Measurements from ENCODE around the gene KCNS3. TPM values are rescaled to one million over a fixed set of nuclear protein-coding genes. Genes with fewer than 3 reads are reported as not detected.

Gene KCNS3
- total RNA-seq, 1 experiment from 2014 or later: 1.7 TPM

DNA sequence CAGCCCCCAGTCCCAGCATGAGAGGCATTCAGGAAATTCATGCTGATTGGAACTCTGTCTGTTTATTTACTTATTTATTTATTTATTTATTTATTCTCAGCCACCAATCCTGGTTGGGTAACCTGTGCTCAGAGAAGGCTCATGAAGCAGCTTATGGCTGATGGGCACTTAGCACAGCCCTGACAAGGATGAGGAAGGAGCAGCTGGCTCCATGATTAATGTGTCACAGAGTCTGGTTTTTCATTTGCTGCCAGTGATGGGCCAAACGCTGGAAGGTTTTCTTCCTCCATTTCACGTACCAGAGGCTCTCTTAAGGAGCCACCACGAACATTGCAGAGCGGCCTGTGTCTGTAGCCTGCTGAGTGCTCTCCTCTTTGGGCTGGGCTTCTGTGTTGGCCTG is 28.3 kb upstream of the KCNS3 start:
- in situ Hi-C loops (cut with HindIII; ENCODE audit: low pct_unique_long_range_greater_than_20kb, low sequenced_read_pairs): no loop called here
- H3K9me3 ChIP-seq (ENCODE audit: control insufficient read depth, insufficient read depth, low read depth, low read length): no peaks in the 10 kb centered on the region
- peaks cover 3% of the 10 kb centered on the region; the same call in 1 of the 2 replicates for H3K27me3 ChIP-seq (ENCODE audit: control insufficient read depth, insufficient read depth, low read length)
- ATAC-seq: no peak
- no peaks in the 10 kb centered on the region for H3K36me3 ChIP-seq (ENCODE audit: control insufficient read depth, insufficient read depth, low read length)
- no peaks in the 10 kb centered on the region; the same call in 1 of the 2 replicates for H3K4me1 ChIP-seq (ENCODE audit: control insufficient read depth, insufficient read depth, low read length)
- BruUV-seq (replicated peaks): no TSS peak
- DNase-seq (ENCODE audit: low read depth, low spot score): no peak
- TF ChIP-seq POLR2AphosphoS5 (IDR thresholded peaks at IDR 0.05; ENCODE audit: low read depth, low read length): no peak
- no peak for TF ChIP-seq TCF7L2 (IDR thresholded peaks at IDR 0.05; ENCODE audit: low read depth, low read length)
- no peak for TF ChIP-seq REST (IDR thresholded peaks at IDR 0.05; ENCODE audit: insufficient read depth in 1 of 2, low read depth in 2 of 2, low read length in 1 of 2)
- TF ChIP-seq SIN3A (IDR thresholded peaks at IDR 0.05; ENCODE audit: borderline replicate concordance, insufficient read depth, low read depth, low read length): no peak
- TF ChIP-seq CTCF (IDR thresholded peaks at IDR 0.05): no peak
- no peak overlapping the region for H3K4me3 ChIP-seq (ENCODE audit: low read depth in 2 of 2, low read length in 2 of 2)
- H3K27ac ChIP-seq (ENCODE audit: low read length): no peak overlapping the region
- ChIA-PET POLR2A (no interaction called here), CTCF (interaction anchor here (0.7 kb wide), 1 partner anchor 45 kb away, joined by 3 read pairs; no protein-coding TSS in a partner anchor)
- intact Hi-C loops (cut with micrococcal nuclease; ENCODE audit: unreplicated experiment): no loop called here

GRCh38 chr2:17851731-17852585 is 26.5 kb upstream of the KCNS3 start:
- Histone ChIP-seq H3K27me3 (ENCODE audit: control insufficient read depth, insufficient read depth, low read length) (no peaks in the 10 kb centered on the region), H3K36me3 (ENCODE audit: control insufficient read depth, insufficient read depth, low read length) (no peaks in the 10 kb centered on the region), H3K4me3 (ENCODE audit: low read depth in 2 of 2, low read length in 2 of 2) (no peak overlapping the region), H3K9me3 (ENCODE audit: control insufficient read depth, insufficient read depth, low read depth, low read length) (no peaks in the 10 kb centered on the region), H3K27ac (ENCODE audit: low read length) (no peak overlapping the region), H3K4me1 (ENCODE audit: control insufficient read depth, insufficient read depth, low read length) (no peaks in the 10 kb centered on the region; the same call in 1 of the 2 replicates)
- BruUV-seq (replicated peaks): no TSS peak
- CTCF ChIA-PET: no interaction called here
- DNase-seq (ENCODE audit: low read depth, low spot score) (peak; percentile 67), ATAC-seq (peak; percentile 81)
- POLR2A ChIA-PET: no interaction called here
- intact Hi-C loops (cut with micrococcal nuclease; ENCODE audit: unreplicated experiment) (loop anchor here (1.0 kb wide), 2 partner anchors 326 to 526 kb away; no protein-coding TSS in a partner anchor), in situ Hi-C loops (cut with HindIII; ENCODE audit: low pct_unique_long_range_greater_than_20kb, low sequenced_read_pairs) (no loop called here)
- TF ChIP-seq REST (IDR thresholded peaks at IDR 0.05; ENCODE audit: insufficient read depth in 1 of 2, low read depth in 2 of 2, low read length in 1 of 2) (no peak), TCF7L2 (IDR thresholded peaks at IDR 0.05; ENCODE audit: low read depth, low read length) (no peak), POLR2AphosphoS5 (IDR thresholded peaks at IDR 0.05; ENCODE audit: low read depth, low read length) (no peak), CTCF (IDR thresholded peaks at IDR 0.05) (peak; percentile 90), SIN3A (IDR thresholded peaks at IDR 0.05; ENCODE audit: borderline replicate concordance, insufficient read depth, low read depth, low read length) (no peak)

All from Panc1 (cell line).